Skin epidermis (tissue), 12 donors: ENCODE measurements around the gene QRFP.
A peak's percentile ranks its signal among the peaks of the same experiment; 100 is the strongest.

Source experiments
- H3K27ac ChIP-seq, 21 experiments: fragments of 200-600 bp; sonication (generic) in 11 of 21; one replicate each; pipeline ENCODE4 v1.5.0; 2020; ENCODE audit warnings: mild to moderate bottlenecking in 3 of 21, inconsistent platforms in 2 of 21, moderate library complexity in 2 of 21
- H3K4me3 ChIP-seq, 7 experiments: fragments of 200-600 bp; sonication (generic) in 2 of 7; one replicate each; pipeline ENCODE4 v1.5.0; 2020; ENCODE audit warnings: inconsistent platforms in 2 of 7, mild to moderate bottlenecking in 2 of 7, moderate library complexity in 1 of 7

Gene QRFP

GRCh38 chr9:130895481-130896232 lies 955 bp downstream of the QRFP start:
- no peak overlapping the region for H3K27ac ChIP-seq
- no peak overlapping the region for H3K4me3 ChIP-seq

- Histone ChIP-seq H3K27ac (no peak overlapping the region), H3K4me3 (no peak overlapping the region)
These were observed 1.6 kb downstream of the QRFP start for GRCh38 chr9:130895038-130895437.

- H3K4me3 ChIP-seq: no peak overlapping the region
- H3K27ac ChIP-seq: no peak overlapping the region
These were observed 2.1 kb downstream of the QRFP start for GRCh38 chr9:130894546-130894945.

- peak overlapping the region in 4 of 21 experiments; percentile 10 to 59 (median 43) for H3K27ac ChIP-seq
- H3K4me3 ChIP-seq: no peak overlapping the region
These were observed 3.1 kb downstream of the QRFP start for GRCh38 chr9:130893341-130894101.

- H3K4me3 ChIP-seq: no peak overlapping the region
- peak overlapping the region in 1 of 21 experiments; percentile 59 for H3K27ac ChIP-seq
These were observed 3.9 kb downstream of the QRFP start for GRCh38 chr9:130892477-130893304.

GRCh38 chr9:130891688-130892476 lies 4.7 kb downstream of the QRFP start:
- Histone ChIP-seq H3K4me3 (no peak overlapping the region), H3K27ac (no peak overlapping the region)

GRCh38 chr9:130890870-130891687 lies 5.5 kb downstream of the QRFP start:
- Histone ChIP-seq H3K4me3 (no peak overlapping the region), H3K27ac (no peak overlapping the region)

- H3K4me3 ChIP-seq: no peak overlapping the region
- no peak overlapping the region for H3K27ac ChIP-seq
These were observed 6.5 kb downstream of the QRFP start for GRCh38 chr9:130890124-130890523.

GRCh38 chr9:130888146-130888885 lies 8.3 kb downstream of the QRFP start:
- Histone ChIP-seq H3K4me3 (no peak overlapping the region), H3K27ac (no peak overlapping the region)

GRCh38 chr9:130887494-130888144 lies 9.0 kb downstream of the QRFP start:
- H3K4me3 ChIP-seq: no peak overlapping the region

GRCh38 chr9:130886981-130887380 lies 9.6 kb downstream of the QRFP start:
- no peak overlapping the region for H3K27ac ChIP-seq

More at GRCh38 chr9:130887494-130888144, 9.0 kb downstream of the QRFP start:
- no peak overlapping the region for H3K27ac ChIP-seq

GRCh38 chr9:130885484-130886375 lies 10.9 kb downstream of the QRFP start:
- H3K27ac ChIP-seq: no peak overlapping the region

More at GRCh38 chr9:130886981-130887380, 9.6 kb downstream of the QRFP start:
- H3K4me3 ChIP-seq: no peak overlapping the region

GRCh38 chr9:130884542-130885483 lies 11.8 kb downstream of the QRFP start:
- no peak overlapping the region for H3K27ac ChIP-seq
- no peak overlapping the region for H3K4me3 ChIP-seq

More at GRCh38 chr9:130885484-130886375, 10.9 kb downstream of the QRFP start:
- no peak overlapping the region for H3K4me3 ChIP-seq

- no peak overlapping the region for H3K4me3 ChIP-seq
- no peak overlapping the region for H3K27ac ChIP-seq
These were observed 12.5 kb downstream of the QRFP start for GRCh38 chr9:130884111-130884531.

- no peak overlapping the region for H3K4me3 ChIP-seq
- H3K27ac ChIP-seq: no peak overlapping the region
These were observed 13.1 kb downstream of the QRFP start for GRCh38 chr9:130883479-130883878.
